HepG2 (cell line): Measurements from ENCODE around the gene UCP3. TPM values are rescaled to one million over a fixed set of nuclear protein-coding genes. Genes with fewer than 3 reads are reported as not detected.

ENCODE experiments used
- ATF7 ChIP-seq, 2 experiments: fragments of 450-650 bp in 1 of 2; sonication (generic) in 1 of 2; formaldehyde crosslinking in 1 of 2; IDR thresholded peaks; 2 replicates each; pipeline versions ENCODE4 v1.4.0 to v1.6.1; 2016 to 2020; ENCODE audit warnings: antibody characterized with exemption in 1 of 2, mild to moderate bottlenecking in 1 of 2, missing genetic modification reagents in 1 of 2
- DNMT1 ChIP-seq: sonication (generic); formaldehyde crosslinking; IDR thresholded peaks from 2 replicates; pipeline ENCODE4 v1.5.1; 2020; ENCODE audit warnings: mild to moderate bottlenecking, missing genetic modification reagents
- FLYWCH1 ChIP-seq: sonication (generic); formaldehyde crosslinking; IDR thresholded peaks from 2 replicates; pipeline ENCODE4 v1.8.1; 2023; ENCODE audit warnings: mild to moderate bottlenecking, missing genetic modification reagents
- KDM5A ChIP-seq: fragments of 200-600 bp; sonication (generic); IDR thresholded peaks from 2 replicates; pipeline ENCODE4 v1.7.0; 2018; ENCODE audit warnings: antibody characterized with exemption, mild to moderate bottlenecking, low read length, borderline replicate concordance
- KLF9 ChIP-seq: IDR thresholded peaks from 2 replicates; pipeline ENCODE4 v1.6.1; 2016; ENCODE audit warnings: low read depth
- NFE2L1 ChIP-seq: sonication (generic); formaldehyde crosslinking; IDR thresholded peaks from 2 replicates; pipeline ENCODE4 v1.4.0; 2020; ENCODE audit warnings: missing genetic modification reagents, mild to moderate bottlenecking, borderline replicate concordance
- RFXAP ChIP-seq: sonication (generic); formaldehyde crosslinking; IDR thresholded peaks from 2 replicates; pipeline ENCODE4 v1.4.0; 2020; ENCODE audit warnings: missing genetic modification reagents, borderline replicate concordance
- SOX6 ChIP-seq, 2 experiments: fragments of 450-650 bp in 1 of 2; sonication (generic) in 1 of 2; formaldehyde crosslinking in 1 of 2; IDR thresholded peaks; 2 replicates each; pipeline versions ENCODE4 v1.4.0 to v1.6.1; 2017 to 2020; ENCODE audit warnings: antibody characterized with exemption in 1 of 2, mild to moderate bottlenecking in 1 of 2, missing genetic modification reagents in 1 of 2
- SSRP1 ChIP-seq: IDR thresholded peaks from 2 replicates; pipeline ENCODE4 v1.6.1; 2016; ENCODE audit warnings: control low read depth
- TBX3 ChIP-seq: fragments of 450-650 bp; IDR thresholded peaks from 2 replicates; pipeline ENCODE4 v1.6.1; 2017; ENCODE audit warnings: antibody characterized with exemption, mild to moderate bottlenecking, inconsistent platforms, borderline replicate concordance
- ZFP62 ChIP-seq: sonication (generic); formaldehyde crosslinking; IDR thresholded peaks from 2 replicates; pipeline ENCODE4 v1.4.0; 2020; ENCODE audit warnings: missing genetic modification reagents
- ZNF563 ChIP-seq: sonication (generic); formaldehyde crosslinking; IDR thresholded peaks from 2 replicates; pipeline ENCODE4 v1.8.0; 2022; ENCODE audit warnings: mild to moderate bottlenecking, moderate library complexity, missing genetic modification reagents
- ZZZ3 ChIP-seq: sonication (generic); formaldehyde crosslinking; IDR thresholded peaks from 2 replicates; pipeline ENCODE4 v1.4.0; 2020; ENCODE audit warnings: missing genetic modification reagents, mild to moderate bottlenecking, borderline replicate concordance
- polyA plus RNA-seq, 8 experiments: library from polyadenylated mRNA; depleted of rRNA in 3 of 8; stranded (reverse) in 7 of 8; unstranded in 1 of 8; fragments of >200 nt; fragmentation: Illumina TruSeq in 4 of 8; extraction: Trizol in 4 of 8; gene quantifications; 2 replicates each; pipeline versions ENCODE4 v1.2.1 to v1.2.3, GENCODE V29; 2011 to 2016; ENCODE audit warnings: low read depth in 4 of 8, missing spikeins in 1 of 8, mixed read lengths in 1 of 8; ENCODE audit not compliant: insufficient read depth in 1 of 8
- total RNA-seq, 5 experiments: library from RNA; depleted of rRNA; stranded (reverse); fragments of >200 nt; fragmentation: Illumina TruSeq; extraction: Trizol; gene quantifications; 2 replicates each; pipeline ENCODE4 v1.2.3, GENCODE V29; 2016; ENCODE audit warnings: low read depth in 1 of 5
- TF ChIP-seq, protein P1 (sequence below): sonication (generic); formaldehyde crosslinking; IDR thresholded peaks from 2 replicates; pipeline ENCODE4 v1.4.0; 2020; ENCODE audit warnings: mild to moderate bottlenecking, missing genetic modification reagents
- TF ChIP-seq, protein P2 (sequence below): sonication (generic); formaldehyde crosslinking; IDR thresholded peaks from 2 replicates; pipeline ENCODE4 v1.8.0; 2022; ENCODE audit warnings: mild to moderate bottlenecking, missing genetic modification reagents
- TF ChIP-seq, protein P3 (sequence below): sonication (generic); formaldehyde crosslinking; IDR thresholded peaks from 2 replicates; pipeline ENCODE4 v1.8.0; 2022; ENCODE audit warnings: mild to moderate bottlenecking, missing genetic modification reagents, moderate library complexity
- TF ChIP-seq, protein P4 (sequence below): sonication (generic); formaldehyde crosslinking; IDR thresholded peaks from 2 replicates; pipeline ENCODE4 v1.4.0; 2020; ENCODE audit warnings: missing genetic modification reagents
- TF ChIP-seq, protein P5 (sequence below): sonication (generic); formaldehyde crosslinking; IDR thresholded peaks from 2 replicates; pipeline ENCODE4 v1.4.0; 2020; ENCODE audit warnings: missing genetic modification reagents
- TF ChIP-seq, protein P6 (sequence below): sonication (generic); formaldehyde crosslinking; IDR thresholded peaks from 2 replicates; pipeline ENCODE4 v1.5.0; 2020; ENCODE audit warnings: mild to moderate bottlenecking, missing genetic modification reagents
- TF ChIP-seq, protein P7 (sequence below): fragments of 450-650 bp; IDR thresholded peaks from 2 replicates; pipeline ENCODE4 v1.6.1; 2016

UCP3 gene
- total and polyA plus RNA-seq, 2 of the 13 experiments (the other 11 are each of a cell fraction or from before 2014, with no cell fraction given), result 0.37 TPM; not detected in 1

DNA sequence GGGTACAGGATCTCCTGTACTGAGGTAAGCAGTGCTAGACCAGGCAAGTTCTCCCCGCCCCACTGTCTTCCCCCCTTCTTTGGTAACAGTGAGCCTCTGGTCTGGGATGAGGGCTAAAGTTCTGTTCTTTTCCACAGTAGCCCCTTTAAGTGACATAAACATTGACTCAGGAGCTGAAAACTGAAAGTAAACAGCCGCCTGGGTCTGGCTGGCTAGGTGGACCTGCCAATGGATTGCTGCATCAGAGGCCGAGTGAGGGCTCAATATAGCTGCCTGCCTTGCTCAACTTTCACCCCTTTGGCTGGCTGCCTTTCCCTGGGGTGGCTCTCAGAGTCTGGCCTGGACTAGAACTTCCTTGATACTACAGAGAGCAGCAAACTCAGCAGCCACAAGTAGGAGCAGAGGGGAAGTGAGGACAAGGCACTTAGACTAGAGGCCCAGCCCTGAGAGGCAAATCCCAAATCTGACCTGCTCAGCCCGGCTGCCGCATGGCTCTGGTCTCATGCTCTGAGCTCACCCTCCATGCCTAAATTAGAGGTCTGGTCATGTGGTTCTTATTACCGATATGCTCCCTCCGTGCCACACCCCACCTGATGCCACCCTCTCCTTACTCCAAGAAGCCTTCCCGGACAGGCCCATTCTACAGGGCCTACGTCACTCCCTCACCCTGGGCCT is 9.6 kb upstream of the UCP3 start (continued):
- TF ChIP-seq, protein P1, sequence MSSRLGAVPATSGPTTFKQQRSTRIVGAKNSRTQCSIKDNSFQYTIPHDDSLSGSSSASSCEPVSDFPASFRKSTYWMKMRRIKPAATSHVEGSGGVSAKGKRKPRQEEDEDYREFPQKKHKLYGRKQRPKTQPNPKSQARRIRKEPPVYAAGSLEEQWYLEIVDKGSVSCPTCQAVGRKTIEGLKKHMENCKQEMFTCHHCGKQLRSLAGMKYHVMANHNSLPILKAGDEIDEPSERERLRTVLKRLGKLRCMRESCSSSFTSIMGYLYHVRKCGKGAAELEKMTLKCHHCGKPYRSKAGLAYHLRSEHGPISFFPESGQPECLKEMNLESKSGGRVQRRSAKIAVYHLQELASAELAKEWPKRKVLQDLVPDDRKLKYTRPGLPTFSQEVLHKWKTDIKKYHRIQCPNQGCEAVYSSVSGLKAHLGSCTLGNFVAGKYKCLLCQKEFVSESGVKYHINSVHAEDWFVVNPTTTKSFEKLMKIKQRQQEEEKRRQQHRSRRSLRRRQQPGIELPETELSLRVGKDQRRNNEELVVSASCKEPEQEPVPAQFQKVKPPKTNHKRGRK (CRISPR knock-in tag), result no peak
- TF ChIP-seq, protein P2, sequence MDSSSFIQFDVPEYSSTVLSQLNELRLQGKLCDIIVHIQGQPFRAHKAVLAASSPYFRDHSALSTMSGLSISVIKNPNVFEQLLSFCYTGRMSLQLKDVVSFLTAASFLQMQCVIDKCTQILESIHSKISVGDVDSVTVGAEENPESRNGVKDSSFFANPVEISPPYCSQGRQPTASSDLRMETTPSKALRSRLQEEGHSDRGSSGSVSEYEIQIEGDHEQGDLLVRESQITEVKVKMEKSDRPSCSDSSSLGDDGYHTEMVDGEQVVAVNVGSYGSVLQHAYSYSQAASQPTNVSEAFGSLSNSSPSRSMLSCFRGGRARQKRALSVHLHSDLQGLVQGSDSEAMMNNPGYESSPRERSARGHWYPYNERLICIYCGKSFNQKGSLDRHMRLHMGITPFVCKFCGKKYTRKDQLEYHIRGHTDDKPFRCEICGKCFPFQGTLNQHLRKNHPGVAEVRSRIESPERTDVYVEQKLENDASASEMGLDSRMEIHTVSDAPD (CRISPR knock-in tag), result no peak
- TF ChIP-seq, protein P3, sequence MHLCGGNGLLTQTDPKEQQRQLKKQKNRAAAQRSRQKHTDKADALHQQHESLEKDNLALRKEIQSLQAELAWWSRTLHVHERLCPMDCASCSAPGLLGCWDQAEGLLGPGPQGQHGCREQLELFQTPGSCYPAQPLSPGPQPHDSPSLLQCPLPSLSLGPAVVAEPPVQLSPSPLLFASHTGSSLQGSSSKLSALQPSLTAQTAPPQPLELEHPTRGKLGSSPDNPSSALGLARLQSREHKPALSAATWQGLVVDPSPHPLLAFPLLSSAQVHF (CRISPR knock-in tag), result no peak
- TF ChIP-seq ZZZ3 (no peak), FLYWCH1 (no peak), ZNF563 (CRISPR knock-in tag) (peak; percentile 49; the same call in 1 of the 2 replicates), TBX3 (no peak), RFXAP (CRISPR knock-in tag) (no peak; the same call in 1 of the 2 replicates), KLF9 (no peak), SSRP1 (CRISPR knock-in tag) (no peak), SOX6 (IDR thresholded peaks at IDR 0.05) (no peak), SOX6 (CRISPR knock-in tag; IDR thresholded peaks at IDR 0.05) (peak; percentile 53), ZFP62 (CRISPR knock-in tag) (no peak), NFE2L1 (no peak), ATF7 (IDR thresholded peaks at IDR 0.05) (no peak), ATF7 (CRISPR knock-in tag; IDR thresholded peaks at IDR 0.05) (no peak), KDM5A (no peak), DNMT1 (CRISPR knock-in tag) (peak; percentile 25; the same call in 1 of the 2 replicates)
- TF ChIP-seq, protein P4, sequence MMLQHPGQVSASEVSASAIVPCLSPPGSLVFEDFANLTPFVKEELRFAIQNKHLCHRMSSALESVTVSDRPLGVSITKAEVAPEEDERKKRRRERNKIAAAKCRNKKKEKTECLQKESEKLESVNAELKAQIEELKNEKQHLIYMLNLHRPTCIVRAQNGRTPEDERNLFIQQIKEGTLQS (CRISPR knock-in tag), result no peak
- TF ChIP-seq, protein P5, sequence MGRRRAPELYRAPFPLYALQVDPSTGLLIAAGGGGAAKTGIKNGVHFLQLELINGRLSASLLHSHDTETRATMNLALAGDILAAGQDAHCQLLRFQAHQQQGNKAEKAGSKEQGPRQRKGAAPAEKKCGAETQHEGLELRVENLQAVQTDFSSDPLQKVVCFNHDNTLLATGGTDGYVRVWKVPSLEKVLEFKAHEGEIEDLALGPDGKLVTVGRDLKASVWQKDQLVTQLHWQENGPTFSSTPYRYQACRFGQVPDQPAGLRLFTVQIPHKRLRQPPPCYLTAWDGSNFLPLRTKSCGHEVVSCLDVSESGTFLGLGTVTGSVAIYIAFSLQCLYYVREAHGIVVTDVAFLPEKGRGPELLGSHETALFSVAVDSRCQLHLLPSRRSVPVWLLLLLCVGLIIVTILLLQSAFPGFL (CRISPR knock-in tag), result no peak
- TF ChIP-seq, protein P6, sequence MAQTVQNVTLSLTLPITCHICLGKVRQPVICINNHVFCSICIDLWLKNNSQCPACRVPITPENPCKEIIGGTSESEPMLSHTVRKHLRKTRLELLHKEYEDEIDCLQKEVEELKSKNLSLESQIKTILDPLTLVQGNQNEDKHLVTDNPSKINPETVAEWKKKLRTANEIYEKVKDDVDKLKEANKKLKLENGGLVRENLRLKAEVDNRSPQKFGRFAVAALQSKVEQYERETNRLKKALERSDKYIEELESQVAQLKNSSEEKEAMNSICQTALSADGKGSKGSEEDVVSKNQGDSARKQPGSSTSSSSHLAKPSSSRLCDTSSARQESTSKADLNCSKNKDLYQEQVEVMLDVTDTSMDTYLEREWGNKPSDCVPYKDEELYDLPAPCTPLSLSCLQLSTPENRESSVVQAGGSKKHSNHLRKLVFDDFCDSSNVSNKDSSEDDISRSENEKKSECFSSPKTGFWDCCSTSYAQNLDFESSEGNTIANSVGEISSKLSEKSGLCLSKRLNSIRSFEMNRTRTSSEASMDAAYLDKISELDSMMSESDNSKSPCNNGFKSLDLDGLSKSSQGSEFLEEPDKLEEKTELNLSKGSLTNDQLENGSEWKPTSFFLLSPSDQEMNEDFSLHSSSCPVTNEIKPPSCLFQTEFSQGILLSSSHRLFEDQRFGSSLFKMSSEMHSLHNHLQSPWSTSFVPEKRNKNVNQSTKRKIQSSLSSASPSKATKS (CRISPR knock-in tag), result no peak
- TF ChIP-seq, protein P7, sequence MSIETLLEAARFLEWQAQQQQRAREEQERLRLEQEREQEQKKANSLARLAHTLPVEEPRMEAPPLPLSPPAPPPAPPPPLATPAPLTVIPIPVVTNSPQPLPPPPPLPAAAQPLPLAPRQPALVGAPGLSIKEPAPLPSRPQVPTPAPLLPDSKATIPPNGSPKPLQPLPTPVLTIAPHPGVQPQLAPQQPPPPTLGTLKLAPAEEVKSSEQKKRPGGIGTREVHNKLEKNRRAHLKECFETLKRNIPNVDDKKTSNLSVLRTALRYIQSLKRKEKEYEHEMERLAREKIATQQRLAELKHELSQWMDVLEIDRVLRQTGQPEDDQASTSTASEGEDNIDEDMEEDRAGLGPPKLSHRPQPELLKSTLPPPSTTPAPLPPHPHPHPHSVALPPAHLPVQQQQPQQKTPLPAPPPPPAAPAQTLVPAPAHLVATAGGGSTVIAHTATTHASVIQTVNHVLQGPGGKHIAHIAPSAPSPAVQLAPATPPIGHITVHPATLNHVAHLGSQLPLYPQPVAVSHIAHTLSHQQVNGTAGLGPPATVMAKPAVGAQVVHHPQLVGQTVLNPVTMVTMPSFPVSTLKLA, result no peak
